Liver (tissue), 9 donors: ENCODE results near the gene DLGAP4. TPM values are rescaled to one million over a fixed set of nuclear protein-coding genes. Genes with fewer than 3 reads are reported as not detected.

Source experiments
- DNase-seq: peaks from one replicate; pipeline ENCODE4 v3.0.0-alpha.2; 2017; ENCODE audit warnings: low spot score
- H3K27ac ChIP-seq, 2 donors: one replicate each; pipeline ENCODE4 v1.7.0; 2013; ENCODE audit warnings: inconsistent platforms in 2 of 2, low read length in 2 of 2, control low read depth in 1 of 2, low read depth in 1 of 2, mild to moderate bottlenecking in 1 of 2
- H3K27me3 ChIP-seq, 4 donors: one replicate each; pipeline versions ENCODE4 v1.6.1 to v1.7.0; 2013; ENCODE audit warnings: low read length in 3 of 4, inconsistent platforms in 1 of 4, mild to moderate bottlenecking in 1 of 4, moderate library complexity in 1 of 4; ENCODE audit not compliant: control insufficient read depth in 4 of 4, insufficient read depth in 4 of 4
- H3K36me3 ChIP-seq, 4 donors: one replicate each; pipeline versions ENCODE4 v1.6.1 to v1.7.0; 2013; ENCODE audit warnings: low read length in 3 of 4, mild to moderate bottlenecking in 3 of 4, low read depth in 1 of 4, moderate library complexity in 1 of 4; ENCODE audit not compliant: control insufficient read depth in 4 of 4, insufficient read depth in 3 of 4
- H3K4me1 ChIP-seq, 4 donors: one replicate each; pipeline versions ENCODE4 v1.6.1 to v1.7.0; 2013; ENCODE audit warnings: low read length in 3 of 4, mild to moderate bottlenecking in 3 of 4, moderate library complexity in 1 of 4; ENCODE audit not compliant: control insufficient read depth in 4 of 4, insufficient read depth in 4 of 4
- H3K4me3 ChIP-seq, 3 donors: one replicate each; pipeline versions ENCODE4 v1.6.1 to v1.7.0; 2013; ENCODE audit warnings: low read length in 3 of 3, control low read depth in 1 of 3, low read depth in 1 of 3, mild to moderate bottlenecking in 1 of 3
- H3K9ac ChIP-seq, 2 donors: one replicate each; pipeline ENCODE4 v1.7.0; 2013; ENCODE audit warnings: low read length in 2 of 2, mild to moderate bottlenecking in 2 of 2, moderate library complexity in 2 of 2, control low read depth in 1 of 2, low read depth in 1 of 2
- H3K9me3 ChIP-seq, 4 donors: one replicate each; pipeline versions ENCODE4 v1.6.1 to v1.7.0; 2013; ENCODE audit warnings: low read length in 3 of 4; ENCODE audit not compliant: control insufficient read depth in 4 of 4
- ATF3 ChIP-seq: IDR thresholded peaks from 2 replicates; pipeline ENCODE4 v1.6.1; 2016; ENCODE audit warnings: antibody characterized with exemption
- CTCF ChIP-seq: fragments of 150-350 bp; IDR thresholded peaks from 2 replicates; pipeline ENCODE4 v1.5.1; 2017; ENCODE audit warnings: improper control_type of control experiment, low read depth, low read length; ENCODE audit not compliant: missing input control
- EGR1 ChIP-seq, 2 donors: IDR thresholded peaks; 2 replicates each; pipeline ENCODE4 v1.6.1; 2016 to 2018; ENCODE audit warnings: antibody characterized with exemption in 2 of 2, low read depth in 2 of 2
- FOXA1 ChIP-seq: IDR thresholded peaks from 2 replicates; pipeline ENCODE4 v1.6.1; 2016; ENCODE audit warnings: antibody characterized with exemption
- FOXA2 ChIP-seq: IDR thresholded peaks from 2 replicates; pipeline ENCODE4 v1.6.1; 2016; ENCODE audit warnings: antibody characterized with exemption
- GABPA ChIP-seq, 2 donors: IDR thresholded peaks in 1 of 2; conservative IDR thresholded peaks in 1 of 2; 2 replicates each; pipeline ENCODE4 v1.6.1; 2016; ENCODE audit warnings: antibody characterized with exemption in 2 of 2, mild to moderate bottlenecking in 1 of 2, moderate library complexity in 1 of 2
- HNF4G ChIP-seq: IDR thresholded peaks from 2 replicates; pipeline ENCODE4 v1.6.1; 2016; ENCODE audit warnings: antibody characterized with exemption
- JUND ChIP-seq, 2 donors: IDR thresholded peaks; 2 replicates each; pipeline ENCODE4 v1.6.1; 2016; ENCODE audit warnings: antibody characterized with exemption in 2 of 2
- MAX ChIP-seq: IDR thresholded peaks from 2 replicates; pipeline ENCODE4 v1.6.1; 2016; ENCODE audit warnings: antibody characterized with exemption
- NR2F2 ChIP-seq: IDR thresholded peaks from 2 replicates; pipeline ENCODE4 v1.6.1; 2016; ENCODE audit warnings: antibody characterized with exemption
- RAD21 ChIP-seq, 2 donors: IDR thresholded peaks; 2 replicates each; pipeline ENCODE4 v1.6.1; 2016; ENCODE audit warnings: antibody characterized with exemption in 2 of 2, mild to moderate bottlenecking in 2 of 2
- REST ChIP-seq: IDR thresholded peaks from 2 replicates; pipeline ENCODE4 v1.6.1; 2016; ENCODE audit warnings: antibody characterized with exemption, mild to moderate bottlenecking
- RXRA ChIP-seq, 2 donors: IDR thresholded peaks; 2 replicates each; pipeline ENCODE4 v1.6.1; 2017 to 2018; ENCODE audit warnings: antibody characterized with exemption in 2 of 2, mild to moderate bottlenecking in 1 of 2
- SP1 ChIP-seq: IDR thresholded peaks from 2 replicates; pipeline ENCODE4 v1.6.1; 2018; ENCODE audit warnings: antibody characterized with exemption, mild to moderate bottlenecking
- TAF1 ChIP-seq: conservative IDR thresholded peaks from 2 replicates; pipeline ENCODE4 v1.6.1; 2016; ENCODE audit warnings: antibody characterized with exemption, mild to moderate bottlenecking
- YY1 ChIP-seq: IDR thresholded peaks from 2 replicates; pipeline ENCODE4 v1.6.1; 2016; ENCODE audit warnings: antibody characterized with exemption, mild to moderate bottlenecking
- ZBTB33 ChIP-seq: IDR thresholded peaks from 2 replicates; pipeline ENCODE4 v1.6.1; 2016; ENCODE audit warnings: antibody characterized with exemption
- WGBS: extraction: QIAGEN DNeasy Blood & Tissue Kit; methylation state at CpG from one replicate; pipeline ENCODE4 v1.1.7; 2013; 5-methylcytosine and 5-hydroxymethylcytosine counted together
- polyA plus RNA-seq, 2 donors: library from polyadenylated mRNA; stranded (reverse) in 1 of 2; unstranded in 1 of 2; fragments of 200-250 nt in 1 of 2; fragments of >200 nt in 1 of 2; fragmentation: Nextera tagmentation in 1 of 2; extraction: Ambion mirVana in 1 of 2; gene quantifications; one replicate each; pipeline versions ENCODE4 v1.2.1 to v1.2.3, GENCODE V29; 2013 to 2015
- total RNA-seq, 2 donors: library from RNA; depleted of rRNA; stranded (reverse); fragments of >200 nt; gene quantifications; one replicate each; pipeline ENCODE4 v1.2.3, GENCODE V29; 2014
- donor health status: healthy.
- donor health status: healthy.
- donor health status: healthy.
- donor health status: healthy.
- donor health status: healthy.

Gene DLGAP4
- total and polyA plus RNA-seq, 4 donors: 2.9 to 18.7 (median 11.2) TPM

GRCh38 chr20:36308353-36308752, 2.2 kb downstream of the DLGAP4 start:
- WGBS: 83% methylated on average over 12 of the region's 12 CpGs
- Histone ChIP-seq H3K4me1 (peaks cover 0 to 10% (median 5%) of the 10 kb centered on the region in 4 donors), H3K27ac (no peak overlapping the region), H3K27me3 (peaks cover 0 to 15% (median 7%) of the 10 kb centered on the region in 4 donors), H3K9me3 (no peaks in the 10 kb centered on the region), H3K9ac (no peak overlapping the region), H3K4me3 (no peak overlapping the region), H3K36me3 (no peaks in the 10 kb centered on the region)
- TF ChIP-seq CTCF (no peak), HNF4G (no peak), FOXA1 (no peak), NR2F2 (no peak), MAX (no peak), YY1 (no peak), ATF3 (no peak), REST (no peak), RAD21 (IDR thresholded peaks at IDR 0.05) (no peak), ZBTB33 (no peak), JUND (IDR thresholded peaks at IDR 0.05) (no peak), RXRA (IDR thresholded peaks at IDR 0.05) (no peak)
- DNase-seq: no peak

GRCh38 chr20:36308986-36309385, 2.8 kb downstream of the DLGAP4 start:
- H3K9me3 ChIP-seq: no peaks in the 10 kb centered on the region
- DNase-seq: no peak
- WGBS: 68% methylated on average over 12 of the region's 12 CpGs
- no peak overlapping the region for H3K27ac ChIP-seq
- no peaks in the 10 kb centered on the region for H3K36me3 ChIP-seq
- H3K27me3 ChIP-seq: peaks cover 0 to 13% (median 5%) of the 10 kb centered on the region in 4 donors
- H3K9ac ChIP-seq: no peak overlapping the region
- H3K4me3 ChIP-seq: no peak overlapping the region
- peaks cover 0 to 10% (median 5%) of the 10 kb centered on the region in 4 donors for H3K4me1 ChIP-seq
- no peak for TF ChIP-seq HNF4G
- TF ChIP-seq RXRA (IDR thresholded peaks at IDR 0.05): no peak
- TF ChIP-seq CTCF: no peak
- no peak for TF ChIP-seq NR2F2
- no peak for TF ChIP-seq FOXA2
- no peak for TF ChIP-seq GABPA (IDR thresholded peaks at IDR 0.05 in 1 of 2, conservative IDR thresholded peaks at IDR 0.05 in 1 of 2)
- no peak for TF ChIP-seq JUND (IDR thresholded peaks at IDR 0.05)
- no peak for TF ChIP-seq EGR1 (IDR thresholded peaks at IDR 0.05; ENCODE audit: low read depth in 2 of 2)
- TF ChIP-seq TAF1: no peak
- TF ChIP-seq ZBTB33: no peak
- no peak for TF ChIP-seq SP1
- no peak for TF ChIP-seq YY1
- TF ChIP-seq MAX: no peak
- no peak for TF ChIP-seq ATF3
- TF ChIP-seq FOXA1: no peak
